ENCODE measurements around the gene KLF13.

KLF13 gene

DNA sequence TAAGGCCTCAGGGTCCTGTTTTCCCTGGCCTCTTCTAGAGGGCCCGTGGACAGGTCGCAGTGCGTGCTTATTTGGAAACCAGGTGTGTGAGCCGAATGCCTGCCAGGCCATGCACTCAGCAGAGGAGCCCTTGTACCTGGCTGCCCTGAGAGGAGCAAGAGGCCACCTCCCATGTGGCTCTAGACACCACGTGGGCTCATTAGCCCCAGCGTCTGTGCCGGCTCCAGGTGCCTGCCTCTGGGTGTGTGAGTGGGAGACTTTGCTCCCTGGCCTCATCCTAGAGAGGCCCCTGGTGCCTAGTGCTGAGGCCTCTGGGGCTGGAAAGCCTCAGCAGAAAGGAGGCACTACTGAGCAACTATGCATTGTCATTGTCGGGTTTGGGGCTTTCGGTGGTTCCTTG is 50.4 kb downstream of the KLF13 start:
- DNase-seq (ENCODE audit: insufficient read length, low spot score): no peak
- no peak for FAIRE-seq

DNA sequence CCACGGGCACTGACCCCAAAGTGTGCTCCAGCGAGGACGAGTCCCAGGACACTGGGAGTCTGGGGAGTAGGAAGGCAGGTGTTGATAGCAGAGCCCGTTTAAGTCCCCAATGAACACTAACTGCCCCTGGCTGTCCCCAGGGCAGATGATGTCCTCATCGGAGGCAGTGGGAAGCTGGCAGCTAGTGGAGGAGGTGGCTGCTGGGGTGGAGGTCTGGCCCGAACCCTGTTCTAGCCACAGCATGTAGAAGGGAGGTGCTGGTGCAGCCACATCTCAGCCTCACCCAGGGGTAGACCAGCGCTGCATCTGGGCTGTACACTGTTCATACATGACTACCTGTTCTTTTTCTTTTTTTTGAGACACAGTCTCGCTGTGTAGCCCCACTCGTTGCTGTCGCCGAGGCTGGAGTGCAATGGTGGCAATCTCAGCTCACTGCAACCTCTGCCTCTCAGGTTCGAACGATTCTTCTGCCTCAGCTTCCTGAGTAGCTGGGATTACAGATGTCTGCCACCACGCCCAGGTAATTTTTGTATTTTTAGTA is 51.8 kb downstream of the KLF13 start:
- no peak for FAIRE-seq

GRCh38 chr15:31379042-31379441 is 52.4 kb downstream of the KLF13 start:
- no peak for FAIRE-seq
- DNase-seq (ENCODE audit: insufficient read length, low spot score): no peak

More for the DNA sequence above, 51.8 kb downstream of the KLF13 start:
- DNase-seq (ENCODE audit: insufficient read length, low spot score): no peak

DNA sequence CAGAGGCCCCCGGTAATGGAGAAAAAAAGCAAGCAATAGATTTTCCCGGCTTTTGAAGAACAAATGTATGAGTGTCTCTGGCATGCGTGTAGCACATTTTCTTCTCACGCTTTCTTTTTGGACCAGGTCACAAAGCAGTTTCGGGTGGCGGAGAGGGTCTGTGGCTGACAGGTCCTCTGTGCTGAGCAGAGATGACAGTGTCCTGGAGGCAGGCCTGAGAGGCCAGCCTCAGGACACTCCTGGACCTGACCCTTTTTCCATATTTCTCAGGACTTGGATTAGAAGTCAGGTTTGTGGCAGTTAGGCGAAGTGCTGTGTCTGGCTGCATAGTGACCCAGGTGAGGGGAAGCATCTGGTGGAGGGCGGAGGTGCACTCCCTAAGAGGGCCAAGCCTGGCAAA is 52.9 kb downstream of the KLF13 start:
- no peak for DNase-seq (ENCODE audit: insufficient read length, low spot score)
- FAIRE-seq: no peak

- FAIRE-seq (no peak), DNase-seq (ENCODE audit: insufficient read length, low spot score) (no peak)
These were observed 55.4 kb downstream of the KLF13 start for GRCh38 chr15:31381801-31382712.

GRCh38 chr15:31382713-31383045 is 56.0 kb downstream of the KLF13 start:
- DNase-seq (ENCODE audit: insufficient read length, low spot score) (no peak), FAIRE-seq (no peak)

DNA sequence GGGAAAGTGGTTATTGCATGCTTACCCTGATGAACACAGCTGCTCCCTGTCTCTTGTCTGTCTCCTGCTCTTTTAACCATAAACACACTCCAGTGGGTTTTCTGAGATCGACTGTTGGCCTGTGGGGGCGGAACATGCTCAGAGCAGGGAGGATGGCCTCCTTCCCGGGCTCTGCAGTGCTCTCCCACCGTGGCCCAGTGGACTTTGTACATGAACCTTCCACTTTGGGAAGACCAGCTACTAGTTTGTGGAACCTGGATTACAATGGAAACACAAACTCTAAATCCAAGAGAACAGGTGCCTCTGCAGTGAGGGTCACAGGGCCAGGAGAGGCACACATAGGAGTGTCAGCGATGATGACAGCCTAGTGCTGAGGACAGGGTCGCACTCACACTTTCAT is 56.5 kb downstream of the KLF13 start:
- DNase-seq (ENCODE audit: insufficient read length, low spot score) (no peak), FAIRE-seq (no peak)

DNA sequence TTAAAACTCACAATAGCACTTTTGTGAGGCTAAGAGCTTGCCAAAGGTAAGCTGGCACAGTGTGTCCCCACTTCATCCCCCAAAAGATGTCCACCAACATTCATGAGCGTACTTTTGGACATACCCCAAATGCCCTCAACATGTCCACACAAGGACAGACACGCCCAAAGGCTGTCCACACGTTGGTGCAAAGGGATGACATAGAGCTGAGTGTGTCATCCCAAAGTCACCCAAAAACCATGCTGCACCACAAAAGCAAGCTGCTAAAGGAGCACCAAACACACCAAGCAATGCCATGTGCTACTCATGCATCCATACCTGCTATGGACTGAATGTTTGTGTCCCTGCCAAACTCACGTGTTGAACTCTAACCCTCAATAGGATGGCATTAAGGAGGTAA is 57.9 kb downstream of the KLF13 start:
- no peak for DNase-seq (ENCODE audit: insufficient read length, low spot score)
- no peak for FAIRE-seq

DNA sequence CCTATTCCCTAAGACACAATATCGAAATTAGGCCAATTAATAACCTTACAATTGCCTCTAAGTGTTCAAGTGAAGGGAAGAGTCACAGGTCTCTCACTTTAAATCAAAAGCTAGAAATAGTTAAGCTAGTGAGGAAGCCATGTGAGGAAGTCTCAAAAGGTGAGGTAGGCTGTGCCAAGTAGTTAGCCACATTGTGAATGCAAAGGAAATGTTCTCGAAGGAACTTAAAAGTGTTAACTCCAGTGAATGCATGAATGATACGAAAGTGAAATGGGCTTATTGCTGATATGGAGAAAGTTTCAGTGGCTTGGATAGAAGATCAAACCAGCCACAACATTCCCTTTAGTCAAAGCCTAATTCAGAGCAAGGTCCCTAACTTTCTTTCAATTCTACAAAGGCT is 59.1 kb downstream of the KLF13 start:
- DNase-seq (ENCODE audit: insufficient read length, low spot score) (no peak), FAIRE-seq (no peak)

- no peak for FAIRE-seq
- DNase-seq (ENCODE audit: insufficient read length, low spot score): no peak
These were observed 60.5 kb downstream of the KLF13 start for GRCh38 chr15:31387092-31387478.

- DNase-seq (ENCODE audit: insufficient read length, low spot score) (no peak), FAIRE-seq (no peak)
These were observed 61.0 kb downstream of the KLF13 start for GRCh38 chr15:31387479-31388118.

GRCh38 chr15:31389576-31389975 is 62.9 kb downstream of the KLF13 start:
- DNase-seq (ENCODE audit: insufficient read length, low spot score) (no peak), FAIRE-seq (no peak)

GRCh38 chr15:31390029-31390428 is 63.4 kb downstream of the KLF13 start:
- no peak for FAIRE-seq
- DNase-seq (ENCODE audit: insufficient read length, low spot score): no peak

GRCh38 chr15:31390777-31391486 is 64.3 kb downstream of the KLF13 start:
- no peak for FAIRE-seq
- DNase-seq (ENCODE audit: insufficient read length, low spot score): no peak

DNA sequence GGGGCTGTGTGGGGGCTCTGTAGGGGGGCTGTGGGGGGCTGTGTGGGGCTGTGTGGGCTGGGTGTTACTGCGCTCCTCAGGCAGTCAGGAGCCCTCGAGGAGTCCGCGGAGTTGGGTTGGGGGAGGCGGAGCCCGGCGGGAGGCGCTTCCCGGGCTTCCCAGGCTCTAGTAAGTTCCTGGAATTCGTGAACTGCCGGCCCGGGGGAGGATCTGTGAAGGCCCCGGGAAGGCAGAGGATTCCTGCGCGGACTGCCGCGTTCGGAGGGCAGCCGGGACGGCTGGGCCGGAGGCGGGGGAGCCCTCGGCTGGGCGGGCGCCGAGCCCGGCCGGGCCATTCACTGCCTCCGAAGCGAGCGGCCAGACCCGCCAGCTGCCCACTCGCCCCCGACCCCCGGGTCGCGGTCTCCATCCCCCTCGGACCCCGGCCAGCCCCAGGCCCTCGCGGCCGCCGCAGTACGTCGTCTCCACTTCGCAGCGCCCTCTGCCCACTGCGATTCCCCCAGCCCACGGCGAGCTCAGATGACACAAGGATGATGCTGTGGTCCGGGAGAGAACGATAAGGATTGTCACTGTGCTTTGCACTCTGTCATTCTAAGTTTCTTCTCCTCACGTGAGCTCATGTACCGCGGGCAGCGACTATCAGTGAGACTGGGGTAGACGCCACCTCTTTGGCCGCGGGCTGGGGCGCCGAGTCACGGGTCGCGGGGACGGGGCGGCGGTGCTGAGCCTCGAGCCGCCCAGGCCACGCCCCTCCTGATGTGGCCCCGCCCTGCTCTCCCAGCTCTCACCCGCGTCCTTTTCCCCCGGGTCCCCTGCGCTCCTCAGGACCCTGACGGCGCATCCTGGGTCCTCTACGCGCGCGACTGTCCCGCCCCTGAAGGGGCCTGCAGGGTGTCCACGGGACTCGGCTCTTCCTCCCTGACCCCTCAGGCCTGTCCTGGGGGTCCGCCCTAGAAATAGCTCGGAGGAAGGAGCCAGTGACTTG is 65.3 kb downstream of the KLF13 start:
- FAIRE-seq (peak; percentile 86), DNase-seq (ENCODE audit: insufficient read length, low spot score) (peak; percentile 83)

- FAIRE-seq (no peak), DNase-seq (ENCODE audit: insufficient read length, low spot score) (no peak)
These were observed 66.2 kb downstream of the KLF13 start for GRCh38 chr15:31392761-31393401.

DNA sequence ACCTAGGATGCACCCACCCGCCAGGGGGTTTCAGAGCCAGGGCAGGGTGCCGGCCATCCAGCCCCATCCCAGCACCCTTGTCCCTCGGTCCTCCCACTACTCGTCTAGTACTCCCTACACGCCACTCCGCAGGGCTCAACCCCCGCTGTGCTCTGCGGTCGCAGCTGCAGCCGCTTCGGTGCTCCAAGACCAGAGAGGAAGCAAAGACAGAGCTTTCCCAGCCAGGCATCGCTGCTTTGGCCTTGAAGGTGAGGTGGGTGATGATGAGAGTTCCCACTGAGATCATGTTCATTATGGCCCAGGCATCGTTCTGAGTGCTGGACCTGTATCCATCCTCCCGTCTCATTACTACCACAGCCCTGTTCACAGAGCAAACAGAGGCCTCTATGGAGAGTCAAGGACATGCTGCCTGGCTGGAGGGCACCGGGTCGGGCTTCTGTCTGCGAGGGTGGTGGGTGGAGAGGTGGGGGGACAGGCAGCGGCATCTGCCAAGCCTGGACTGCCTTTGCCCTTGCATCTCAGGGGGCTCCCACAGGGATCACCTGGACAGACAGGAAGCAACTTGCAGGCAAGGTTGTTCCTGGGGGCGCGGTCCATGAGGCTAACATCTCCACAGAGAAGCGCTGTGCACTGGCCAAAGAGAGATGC is 66.9 kb downstream of the KLF13 start:
- FAIRE-seq: no peak
- no peak for DNase-seq (ENCODE audit: insufficient read length, low spot score)

DNA sequence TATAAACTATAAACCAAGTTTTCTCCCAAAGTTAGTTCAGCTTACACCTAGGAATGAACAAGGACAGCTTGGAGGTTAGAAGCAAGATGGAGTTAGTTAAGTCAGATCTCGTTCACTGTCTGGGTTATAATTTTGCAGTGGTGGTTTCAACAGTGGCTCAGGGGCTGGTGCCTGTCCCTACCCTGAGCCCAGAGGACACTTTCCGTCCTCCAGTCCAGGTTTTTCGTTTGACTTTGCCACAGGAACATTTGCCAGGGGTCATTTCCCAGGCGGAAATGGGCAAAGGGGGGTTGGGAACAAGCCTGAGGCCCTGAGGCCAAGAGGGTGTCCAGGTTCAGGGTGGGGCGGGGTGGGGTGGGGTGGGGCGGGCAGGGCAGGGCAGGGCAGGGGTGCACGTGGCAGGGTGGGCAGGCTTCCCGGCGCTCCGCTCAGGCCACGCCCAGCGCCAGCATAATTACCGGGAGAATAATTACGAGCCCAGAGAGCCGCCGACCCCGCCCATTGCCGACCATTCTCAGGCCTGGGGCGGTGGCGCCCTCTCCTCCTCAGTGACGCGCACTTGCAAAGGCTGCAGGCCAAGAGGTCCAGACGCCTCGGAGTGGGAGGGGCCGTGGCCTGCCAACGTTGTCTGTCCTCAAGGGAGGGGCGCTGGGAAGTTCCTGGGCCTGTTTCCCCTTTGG is 70.4 kb downstream of the KLF13 start:
- FAIRE-seq (no peak), DNase-seq (ENCODE audit: insufficient read length, low spot score) (no peak)

Data from GM19239 (cell line).